Testis (tissue), 3 donors: Measurements from ENCODE around the gene BLMH. TPM values are rescaled to one million over a fixed set of nuclear protein-coding genes. Genes with fewer than 3 reads are reported as not detected.
"Not testable (repeated sequence)": the region's sequence is repeated elsewhere in the genome, so short reads cannot be mapped to it uniquely, and the experiment has no call there.

Experiments
- DNase-seq: peaks from one replicate; pipeline ENCODE4 v3.0.0-alpha.2; 2019
- H3K27ac ChIP-seq, 2 donors: fragments of 200-600 bp; sonication (generic); one replicate each; pipeline ENCODE4 v1.5.1; 2019
- H3K27me3 ChIP-seq: fragments of 200-600 bp; sonication (generic); one replicate; pipeline ENCODE4 v1.5.1; 2019
- H3K36me3 ChIP-seq: fragments of 200-600 bp; sonication (generic); one replicate; pipeline ENCODE4 v1.5.1; 2017; ENCODE audit warnings: low read depth; ENCODE audit errors: missing control alignments
- H3K4me1 ChIP-seq: fragments of 200-600 bp; sonication (generic); one replicate; pipeline ENCODE4 v1.5.1; 2019
- H3K4me3 ChIP-seq, 2 donors: fragments of 200-600 bp; sonication (generic); one replicate each; pipeline ENCODE4 v1.5.1; 2017 to 2019
- H3K9me3 ChIP-seq: fragments of 200-600 bp; sonication (generic); one replicate; pipeline ENCODE4 v1.5.1; 2017
- POLR2A ChIP-seq: fragments of 450-650 bp; IDR thresholded peaks from one replicate; pipeline ENCODE4 v1.6.1; 2017; ENCODE audit warnings: antibody characterized with exemption, mild to moderate bottlenecking, moderate library complexity
- WGBS, 2 donors: methylation state at CpG; one replicate each; pipeline ENCODE4 v1.1.5; 2018; 5-methylcytosine and 5-hydroxymethylcytosine counted together
- intact Hi-C: fragments of 100-400 bp; cut with DNase I; formaldehyde crosslinking; loops from one replicate; pipeline ENCODE4 v1.15.1; 2023; ENCODE audit warnings: low total_unique reads
- polyA plus RNA-seq: library from polyadenylated mRNA; stranded (reverse); fragments of 350-450 nt; fragmentation: Illumina TruSeq; extraction: RNeasy Lipid Tissue Mini Kit (QIAGEN cat#74804); gene quantifications from one replicate; pipeline ENCODE4 v1.2.3, GENCODE V29; 2014; ENCODE audit warnings: low read depth, low replicate concordance; ENCODE audit not compliant: insufficient read depth
- small RNA-seq, 2 donors: library from RNA; depleted of rRNA; stranded (forward); fragments of <200 nt; gene quantifications; one replicate each; pipeline ENCODE3, GENCODE V24; 2016
- total RNA-seq, 2 donors: library from RNA; depleted of rRNA; stranded (reverse); fragments of >200 nt; gene quantifications; one replicate each; pipeline ENCODE4 v1.2.3, GENCODE V29; 2016
- TF ChIP-seq, protein P1 (sequence below), 3 experiments: fragments of 450-650 bp in 2 of 3; fragments of 200-600 bp in 1 of 3; sonication (generic) in 1 of 3; IDR thresholded peaks; one replicate each; pipeline ENCODE4 v1.5.1; 2016 to 2019; ENCODE audit warnings: antibody characterized with exemption in 3 of 3, mild to moderate bottlenecking in 2 of 3, moderate library complexity in 1 of 3

The BLMH gene
- total and polyA plus RNA-seq, 3 donors from 2014 or later: 36.4 to 54.9 (median 46.9) TPM

DNA sequence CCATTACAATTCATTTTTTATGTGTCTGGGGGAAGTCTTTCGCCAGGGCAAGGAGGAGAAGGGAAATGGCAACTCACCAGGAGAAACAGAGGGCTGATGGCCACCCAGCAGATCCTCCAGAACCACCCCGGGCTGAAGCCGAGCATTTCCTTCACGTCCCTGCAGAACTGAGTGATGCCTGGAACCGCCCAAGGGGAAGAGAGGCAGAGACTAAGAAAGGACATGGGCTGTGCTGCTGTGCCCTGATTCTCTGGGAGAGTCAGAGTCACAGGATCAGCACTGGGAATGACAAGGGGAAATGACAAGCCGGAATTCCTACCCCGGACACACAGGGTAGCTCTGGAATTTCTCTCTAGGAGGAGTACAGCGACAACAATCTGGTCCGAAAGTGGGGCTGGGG is 84.1 kb downstream of the BLMH start:
- intact Hi-C loops: no loop called here
- H3K27me3 ChIP-seq: no peaks in the 10 kb centered on the region
- H3K4me1 ChIP-seq: no peaks in the 10 kb centered on the region
- H3K9me3 ChIP-seq: no peaks in the 10 kb centered on the region
- H3K36me3 ChIP-seq: no peaks in the 10 kb centered on the region
- TF ChIP-seq POLR2A: no peak
- TF ChIP-seq, protein P1, sequence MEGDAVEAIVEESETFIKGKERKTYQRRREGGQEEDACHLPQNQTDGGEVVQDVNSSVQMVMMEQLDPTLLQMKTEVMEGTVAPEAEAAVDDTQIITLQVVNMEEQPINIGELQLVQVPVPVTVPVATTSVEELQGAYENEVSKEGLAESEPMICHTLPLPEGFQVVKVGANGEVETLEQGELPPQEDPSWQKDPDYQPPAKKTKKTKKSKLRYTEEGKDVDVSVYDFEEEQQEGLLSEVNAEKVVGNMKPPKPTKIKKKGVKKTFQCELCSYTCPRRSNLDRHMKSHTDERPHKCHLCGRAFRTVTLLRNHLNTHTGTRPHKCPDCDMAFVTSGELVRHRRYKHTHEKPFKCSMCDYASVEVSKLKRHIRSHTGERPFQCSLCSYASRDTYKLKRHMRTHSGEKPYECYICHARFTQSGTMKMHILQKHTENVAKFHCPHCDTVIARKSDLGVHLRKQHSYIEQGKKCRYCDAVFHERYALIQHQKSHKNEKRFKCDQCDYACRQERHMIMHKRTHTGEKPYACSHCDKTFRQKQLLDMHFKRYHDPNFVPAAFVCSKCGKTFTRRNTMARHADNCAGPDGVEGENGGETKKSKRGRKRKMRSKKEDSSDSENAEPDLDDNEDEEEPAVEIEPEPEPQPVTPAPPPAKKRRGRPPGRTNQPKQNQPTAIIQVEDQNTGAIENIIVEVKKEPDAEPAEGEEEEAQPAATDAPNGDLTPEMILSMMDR (IDR thresholded peaks at IDR 0.05): no peak
- WGBS, 2 donors: 79 to 87% methylated on average over 8 to 9 of the region's 9 CpGs
- no peak overlapping the region for H3K27ac ChIP-seq
- no peak for DNase-seq
- H3K4me3 ChIP-seq: no peak overlapping the region

DNA sequence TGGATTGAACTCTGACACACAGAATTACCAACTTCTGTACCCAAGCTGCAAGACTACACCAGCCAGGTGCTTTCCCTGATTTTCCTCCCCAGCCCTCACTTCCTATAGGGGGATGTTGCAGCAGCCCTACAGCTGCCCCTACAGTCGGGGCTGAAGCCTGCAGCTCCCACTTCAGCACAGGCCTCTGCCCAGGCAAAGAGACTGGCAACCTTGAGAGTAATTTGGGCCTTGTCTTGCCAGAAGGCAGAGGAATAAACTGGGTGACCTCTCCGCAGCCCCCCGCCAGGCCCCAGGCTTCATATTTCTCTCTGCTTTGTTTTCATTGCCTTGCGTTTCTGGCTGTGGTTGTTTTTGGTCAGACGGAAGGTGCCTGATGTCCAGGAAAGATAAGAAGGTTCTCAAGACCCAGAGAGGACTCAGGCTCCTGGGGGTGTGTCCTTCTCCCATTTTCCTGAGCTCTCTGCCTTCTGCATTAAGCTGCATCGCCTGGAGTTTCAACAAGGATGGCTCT is 88.2 kb downstream of the BLMH start:
- Histone ChIP-seq H3K27ac (no peak overlapping the region), H3K27me3 (no peaks in the 10 kb centered on the region), H3K4me1 (no peaks in the 10 kb centered on the region), H3K36me3 (no peaks in the 10 kb centered on the region), H3K9me3 (no peaks in the 10 kb centered on the region), H3K4me3 (no peak overlapping the region)
- TF ChIP-seq, protein P1 (IDR thresholded peaks at IDR 0.05): no peak
- TF ChIP-seq POLR2A: no peak
- DNase-seq: no peak
- intact Hi-C loops: no loop called here
- 81 to 82% methylated on average over 6 of the region's 6 CpGs for WGBS, 2 donors

DNA sequence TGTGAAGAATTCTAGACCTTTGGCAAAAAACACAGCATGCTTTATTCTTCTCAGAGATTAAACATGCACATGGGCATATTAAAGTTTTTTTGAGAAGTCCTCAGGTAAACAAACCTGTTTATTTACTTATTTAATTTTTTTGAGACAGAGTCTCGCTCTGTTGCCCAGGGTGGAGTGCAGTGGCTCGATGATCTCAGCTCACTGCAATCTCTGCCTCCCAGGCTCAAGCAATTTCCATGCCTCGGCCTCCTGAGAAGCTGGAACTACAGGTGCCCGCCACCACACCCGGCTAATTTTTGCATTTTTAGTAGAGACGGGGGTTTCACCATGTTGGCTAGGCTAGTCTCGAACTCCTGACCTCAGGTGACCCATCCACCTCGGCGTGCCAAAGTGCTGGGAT is 91.1 kb downstream of the BLMH start:
- DNase-seq, intact Hi-C loops, H3K27me3 ChIP-seq, H3K4me1 ChIP-seq, H3K27ac ChIP-seq, H3K9me3 ChIP-seq, H3K36me3 ChIP-seq, H3K4me3 ChIP-seq: not testable (repeated sequence)
- WGBS, 2 donors: 92 to 95% methylated on average over 8 of the region's 9 CpGs

DNA sequence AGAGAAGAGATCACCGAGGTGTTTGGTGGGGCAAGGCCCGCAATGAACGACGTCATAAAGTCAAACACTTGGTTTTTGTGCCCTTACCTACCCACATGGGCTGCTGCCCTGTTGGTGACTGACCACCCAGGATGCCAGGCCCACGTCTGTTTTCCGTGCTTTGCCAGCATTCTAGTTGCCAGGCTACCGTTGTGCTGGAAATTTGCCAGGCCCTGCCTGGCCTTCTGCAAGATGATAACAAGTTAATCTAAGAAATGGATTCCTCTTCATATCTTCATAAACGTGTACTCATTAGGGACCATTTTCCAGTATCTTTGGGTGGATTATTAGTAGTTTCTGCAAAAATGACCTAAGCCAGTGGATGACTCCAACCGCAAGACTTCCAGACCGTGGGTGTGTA is 91.6 kb downstream of the BLMH start:
- Histone ChIP-seq H3K9me3 (no peaks in the 10 kb centered on the region), H3K36me3 (no peaks in the 10 kb centered on the region), H3K4me3 (no peak overlapping the region), H3K27ac (no peak overlapping the region), H3K27me3 (no peaks in the 10 kb centered on the region), H3K4me1 (no peaks in the 10 kb centered on the region)
- intact Hi-C loops: no loop called here
- WGBS, 2 donors: 67 to 76% methylated on average over 10 of the region's 10 CpGs
- TF ChIP-seq, protein P1 (IDR thresholded peaks at IDR 0.05): no peak
- TF ChIP-seq POLR2A: no peak
- peak; percentile 51 for DNase-seq

GRCh38 chr17:30199600-30199999 is 92.1 kb downstream of the BLMH start:
- Histone ChIP-seq H3K27ac (no peak overlapping the region), H3K36me3 (no peaks in the 10 kb centered on the region), H3K4me3 (no peak overlapping the region), H3K27me3 (no peaks in the 10 kb centered on the region), H3K9me3 (no peaks in the 10 kb centered on the region), H3K4me1 (no peaks in the 10 kb centered on the region)
- DNase-seq: no peak
- intact Hi-C loops: no loop called here
- 73 to 77% methylated on average over 5 of the region's 5 CpGs for WGBS, 2 donors
- no peak for TF ChIP-seq POLR2A
- TF ChIP-seq, protein P1 (IDR thresholded peaks at IDR 0.05): no peak

Small RNAs within 50 kb of the gene (small RNA-seq; reads per million reads assigned to genes)
- gene RF00154: 193 to 373 reads per million in 2 donors
- gene RNU6-1267P: 0 reads per million in 2 donors

Other genes starting within 250 kb of the BLMH start
- 10 to 100 TPM; 34.3 to 53.7 TPM for gene NSRP1, start 175.1 kb downstream of the BLMH start, total RNA-seq
- 12.6 TPM for gene NSRP1, start 175.1 kb downstream of the BLMH start, polyA plus RNA-seq
- gene SLC6A4, start 56.2 kb downstream of the BLMH start, total RNA-seq: 1 to 10 TPM; 1.7 to 2.4 TPM
- 1.7 TPM for gene SLC6A4, start 56.2 kb downstream of the BLMH start, polyA plus RNA-seq
- gene TMIGD1, start 42.1 kb upstream of the BLMH start, total RNA-seq: not detected
- not detected for gene TMIGD1, start 42.1 kb upstream of the BLMH start, polyA plus RNA-seq
- gene CPD, start 87.0 kb upstream of the BLMH start, total RNA-seq: 100 to 1,000 TPM; 134 to 194 TPM
- 108 TPM for gene CPD, start 87.0 kb upstream of the BLMH start, polyA plus RNA-seq
- gene GOSR1, start 185.5 kb upstream of the BLMH start, total RNA-seq: 10 to 100 TPM; 61.7 to 69.9 TPM
- 52.9 TPM for gene GOSR1, start 185.5 kb upstream of the BLMH start, polyA plus RNA-seq